ENCODE measurements around the gene SLC25A15.

DNA sequence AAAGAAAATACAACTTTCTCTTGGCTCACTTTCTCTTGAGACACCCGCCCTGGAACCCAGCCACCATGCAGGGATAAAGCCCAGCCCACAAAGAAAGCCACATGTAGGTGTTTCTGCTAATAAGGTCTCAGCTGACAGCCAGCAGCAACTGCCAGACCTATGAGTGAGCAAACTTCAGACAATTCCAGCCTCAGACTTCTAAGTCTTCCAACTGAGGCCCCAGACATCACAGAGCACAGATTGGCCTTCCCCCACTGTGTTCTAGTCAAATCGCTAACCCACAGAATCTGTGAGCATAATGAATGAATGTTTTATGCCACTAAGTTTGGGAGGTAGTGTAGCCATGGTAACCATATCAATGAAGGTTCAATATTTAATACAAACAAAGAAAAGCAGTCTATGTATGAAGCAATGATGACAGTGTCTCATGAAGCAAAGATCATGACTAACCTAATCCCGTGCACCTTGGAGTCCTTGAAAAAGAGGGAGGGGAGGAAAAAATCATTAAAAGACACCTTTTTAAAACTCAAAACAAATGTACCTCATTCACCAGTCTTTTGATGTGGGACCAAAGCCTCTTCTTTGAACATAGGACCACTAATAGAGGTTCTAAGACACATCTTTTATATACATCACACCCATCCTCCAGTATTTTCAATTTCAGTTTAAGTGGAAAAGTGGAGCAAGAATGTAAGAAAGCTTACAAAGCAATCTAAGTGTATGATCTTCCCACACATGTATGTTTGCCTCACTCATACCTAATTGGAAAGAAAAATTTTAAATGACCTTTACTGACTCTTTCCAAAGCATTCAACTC lies 24.6 kb upstream of the SLC25A15 start:
- TF ChIP-seq, protein P1, sequence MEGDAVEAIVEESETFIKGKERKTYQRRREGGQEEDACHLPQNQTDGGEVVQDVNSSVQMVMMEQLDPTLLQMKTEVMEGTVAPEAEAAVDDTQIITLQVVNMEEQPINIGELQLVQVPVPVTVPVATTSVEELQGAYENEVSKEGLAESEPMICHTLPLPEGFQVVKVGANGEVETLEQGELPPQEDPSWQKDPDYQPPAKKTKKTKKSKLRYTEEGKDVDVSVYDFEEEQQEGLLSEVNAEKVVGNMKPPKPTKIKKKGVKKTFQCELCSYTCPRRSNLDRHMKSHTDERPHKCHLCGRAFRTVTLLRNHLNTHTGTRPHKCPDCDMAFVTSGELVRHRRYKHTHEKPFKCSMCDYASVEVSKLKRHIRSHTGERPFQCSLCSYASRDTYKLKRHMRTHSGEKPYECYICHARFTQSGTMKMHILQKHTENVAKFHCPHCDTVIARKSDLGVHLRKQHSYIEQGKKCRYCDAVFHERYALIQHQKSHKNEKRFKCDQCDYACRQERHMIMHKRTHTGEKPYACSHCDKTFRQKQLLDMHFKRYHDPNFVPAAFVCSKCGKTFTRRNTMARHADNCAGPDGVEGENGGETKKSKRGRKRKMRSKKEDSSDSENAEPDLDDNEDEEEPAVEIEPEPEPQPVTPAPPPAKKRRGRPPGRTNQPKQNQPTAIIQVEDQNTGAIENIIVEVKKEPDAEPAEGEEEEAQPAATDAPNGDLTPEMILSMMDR (IDR thresholded peaks at IDR 0.05) = no peak
- no peak for TF ChIP-seq SMAD3 (CRISPR knock-in tag; IDR thresholded peaks at IDR 0.05; ENCODE audit: borderline replicate concordance)
- TF ChIP-seq, protein P2, sequence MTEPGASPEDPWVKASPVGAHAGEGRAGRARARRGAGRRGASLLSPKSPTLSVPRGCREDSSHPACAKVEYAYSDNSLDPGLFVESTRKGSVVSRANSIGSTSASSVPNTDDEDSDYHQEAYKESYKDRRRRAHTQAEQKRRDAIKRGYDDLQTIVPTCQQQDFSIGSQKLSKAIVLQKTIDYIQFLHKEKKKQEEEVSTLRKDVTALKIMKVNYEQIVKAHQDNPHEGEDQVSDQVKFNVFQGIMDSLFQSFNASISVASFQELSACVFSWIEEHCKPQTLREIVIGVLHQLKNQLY (CRISPR knock-in tag; IDR thresholded peaks at IDR 0.05) = no peak
- TF ChIP-seq FOXK1 (CRISPR knock-in tag; IDR thresholded peaks at IDR 0.05) = no peak
- TF ChIP-seq, protein P3, sequence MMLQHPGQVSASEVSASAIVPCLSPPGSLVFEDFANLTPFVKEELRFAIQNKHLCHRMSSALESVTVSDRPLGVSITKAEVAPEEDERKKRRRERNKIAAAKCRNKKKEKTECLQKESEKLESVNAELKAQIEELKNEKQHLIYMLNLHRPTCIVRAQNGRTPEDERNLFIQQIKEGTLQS (CRISPR knock-in tag; conservative IDR thresholded peaks at IDR 0.05) = no peak
- TF ChIP-seq, protein P4, sequence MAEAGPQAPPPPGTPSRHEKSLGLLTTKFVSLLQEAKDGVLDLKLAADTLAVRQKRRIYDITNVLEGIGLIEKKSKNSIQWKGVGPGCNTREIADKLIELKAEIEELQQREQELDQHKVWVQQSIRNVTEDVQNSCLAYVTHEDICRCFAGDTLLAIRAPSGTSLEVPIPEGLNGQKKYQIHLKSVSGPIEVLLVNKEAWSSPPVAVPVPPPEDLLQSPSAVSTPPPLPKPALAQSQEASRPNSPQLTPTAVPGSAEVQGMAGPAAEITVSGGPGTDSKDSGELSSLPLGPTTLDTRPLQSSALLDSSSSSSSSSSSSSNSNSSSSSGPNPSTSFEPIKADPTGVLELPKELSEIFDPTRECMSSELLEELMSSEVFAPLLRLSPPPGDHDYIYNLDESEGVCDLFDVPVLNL (CRISPR knock-in tag; IDR thresholded peaks at IDR 0.05; ENCODE audit: borderline replicate concordance, low read depth) = no peak

Data from WTC11 (cell line).